A172 (cell line): Measurements from ENCODE around the gene RNASE11. TPM values are rescaled to one million over a fixed set of nuclear protein-coding genes. Genes with fewer than 3 reads are reported as not detected.
"Not testable (repeated sequence)": the region's sequence is repeated elsewhere in the genome, so short reads cannot be mapped to it uniquely, and the experiment has no call there.

ENCODE experiments used
- DNase-seq: peaks from one replicate; pipeline ENCODE4 v3.0.0-alpha.2; 2015; ENCODE audit warnings: low spot score
- total RNA-seq: library from RNA; depleted of rRNA; stranded (reverse); fragments of >200 nt; shearing (Covaris generic); gene quantifications from 2 replicates; pipeline ENCODE4 v1.2.3, GENCODE V29; 2014

RNASE11 gene
- total RNA-seq, 1 experiment from 2014 or later: not detected

GRCh38 chr14:20580242-20580641 lies 7.6 kb downstream of the RNASE11 start:
- DNase-seq: no peak

DNA sequence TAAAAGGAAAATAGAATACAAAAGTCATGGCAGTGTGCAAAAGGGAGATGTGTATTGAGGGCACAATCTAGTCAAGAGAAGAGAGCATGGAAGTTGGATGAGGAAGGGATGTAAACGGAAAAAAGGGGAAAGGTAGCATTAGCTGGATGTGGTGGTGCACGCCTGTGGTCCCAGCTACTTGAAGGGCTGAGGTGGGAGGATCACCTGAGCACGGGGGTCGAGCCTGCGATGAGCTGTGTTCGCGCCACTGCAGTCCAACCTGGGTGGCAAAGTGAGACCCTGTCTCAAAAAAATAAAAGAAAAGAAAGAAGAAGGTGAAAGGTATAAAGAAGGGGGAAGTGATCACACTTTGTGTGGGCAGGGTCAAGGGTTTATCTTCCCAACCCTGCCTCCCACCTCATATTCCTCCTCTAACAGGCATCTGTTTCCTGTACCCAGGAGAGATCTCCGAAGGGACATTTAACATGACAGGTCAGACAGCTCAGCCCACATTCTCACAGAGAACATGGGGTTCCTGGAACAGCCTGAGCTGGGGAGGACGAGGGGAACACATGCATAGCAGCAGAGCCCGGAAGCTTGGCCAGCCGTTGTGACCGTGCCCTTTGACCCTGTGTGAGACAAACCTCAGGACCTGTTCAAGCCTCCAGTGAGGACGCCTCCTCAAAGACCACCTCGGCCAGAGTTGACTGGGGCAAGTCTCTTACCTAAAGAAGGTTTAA lies 8.9 kb downstream of the RNASE11 start:
- no peak for DNase-seq

- DNase-seq: no peak
Measured at GRCh38 chr14:20578325-20578724, 9.5 kb downstream of the RNASE11 start.

DNA sequence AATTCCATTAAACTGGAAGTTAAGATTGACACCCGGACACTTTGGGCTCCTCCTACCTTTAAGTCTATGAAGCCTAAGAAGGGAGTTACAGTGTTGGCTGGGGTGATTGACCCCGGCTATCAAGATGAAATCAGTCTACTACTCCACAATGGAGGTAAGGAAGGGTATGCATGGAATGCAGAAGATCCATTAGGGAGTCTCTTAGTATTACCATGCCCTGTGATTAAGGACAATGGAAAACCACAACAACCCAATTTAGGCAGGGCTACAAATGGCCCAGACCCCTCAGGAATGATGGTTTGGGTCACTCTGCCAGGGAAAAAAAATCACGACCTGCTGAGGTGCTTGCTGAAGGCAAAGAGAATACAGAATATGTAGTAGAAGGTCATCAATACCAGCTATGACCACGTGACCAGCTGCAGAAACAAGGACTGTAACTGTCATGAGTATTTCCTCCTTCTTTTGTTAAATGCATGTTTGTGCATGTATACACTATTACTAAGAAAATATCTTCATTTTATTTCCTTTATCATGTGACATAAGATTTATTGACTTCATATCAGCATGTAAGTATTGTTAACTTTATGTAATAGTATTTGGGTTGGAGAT lies 15.3 kb downstream of the RNASE11 start:
- not testable (repeated sequence) for DNase-seq

DNA sequence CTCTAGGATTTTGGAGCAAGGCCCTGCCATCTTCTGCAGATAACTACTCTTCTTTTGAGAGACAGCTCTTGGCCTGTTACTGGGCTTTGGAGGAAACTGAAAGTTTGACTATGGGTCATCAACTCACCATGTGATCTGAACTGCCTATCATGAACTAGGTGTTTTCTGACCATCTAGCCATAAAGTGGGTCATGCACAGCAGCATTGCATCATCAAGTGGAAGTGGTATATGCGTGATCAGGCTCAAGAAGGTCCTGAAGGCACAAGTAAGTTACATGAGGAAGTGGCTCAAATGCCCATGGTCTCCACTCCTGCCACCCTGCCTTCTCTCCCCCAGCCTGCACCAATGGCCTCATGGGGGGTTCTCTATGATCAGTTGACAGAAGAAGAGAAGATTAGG lies 17.1 kb downstream of the RNASE11 start:
- not testable (repeated sequence) for DNase-seq

- DNase-seq: not testable (repeated sequence)
Measured at GRCh38 chr14:20569865-20570264, 17.9 kb downstream of the RNASE11 start.

GRCh38 chr14:20569066-20569465 lies 18.7 kb downstream of the RNASE11 start:
- DNase-seq: no peak

- DNase-seq: no peak
Measured at GRCh38 chr14:20568393-20568792, 19.4 kb downstream of the RNASE11 start.

DNA sequence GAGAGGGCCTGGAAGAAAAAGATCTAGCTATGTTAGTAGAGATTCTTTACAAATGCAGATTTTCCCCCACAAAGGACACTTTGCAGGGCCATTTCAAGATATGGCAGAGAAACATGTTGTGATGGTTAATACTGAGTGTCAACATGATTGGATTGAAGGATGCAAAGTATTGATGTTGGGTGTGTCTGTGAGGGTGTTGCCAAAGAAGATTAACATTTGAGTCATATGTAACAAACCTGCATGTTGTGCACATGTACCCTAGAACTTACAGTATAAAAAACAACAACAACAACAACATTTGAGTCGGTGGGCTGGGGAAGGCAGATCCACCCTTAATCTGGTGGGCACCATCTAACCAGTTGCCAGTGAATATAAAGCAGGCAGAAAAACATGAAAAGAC lies 20.6 kb downstream of the RNASE11 start:
- DNase-seq: not testable (repeated sequence)

GRCh38 chr14:20564501-20564997 lies 23.3 kb downstream of the RNASE11 start:
- DNase-seq: no peak

- no peak for DNase-seq
Measured at GRCh38 chr14:20563971-20564370, 23.8 kb downstream of the RNASE11 start.

DNA sequence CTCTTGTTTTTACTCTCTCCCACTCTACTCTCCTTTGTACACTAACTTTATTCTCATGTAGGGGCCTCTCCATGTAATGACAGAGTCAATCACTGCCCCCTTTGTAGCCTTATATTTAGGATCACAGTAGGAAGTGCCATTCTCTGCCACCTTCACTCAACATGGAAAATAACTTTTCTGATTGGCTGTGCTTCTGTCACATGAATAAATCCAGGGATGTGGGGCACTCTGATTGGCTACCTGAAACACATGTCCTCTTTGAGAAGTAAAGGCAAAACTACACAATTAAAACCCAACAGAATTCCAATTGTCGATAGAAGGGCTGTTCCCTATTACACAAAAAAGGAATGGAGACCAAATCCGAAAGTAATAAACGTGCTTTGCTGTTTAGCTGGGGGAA lies 26.8 kb downstream of the RNASE11 start, which contains the start of gene RNASE9:
Gene RNASE9 (minus strand): TSS at position 87 of the 400 bp plus-strand sequence.
- DNase-seq: no peak

GRCh38 chr14:20559461-20559904 lies 28.3 kb downstream of the RNASE11 start:
- no peak for DNase-seq

GRCh38 chr14:20557212-20557542 lies 30.6 kb downstream of the RNASE11 start:
- no peak for DNase-seq

DNA sequence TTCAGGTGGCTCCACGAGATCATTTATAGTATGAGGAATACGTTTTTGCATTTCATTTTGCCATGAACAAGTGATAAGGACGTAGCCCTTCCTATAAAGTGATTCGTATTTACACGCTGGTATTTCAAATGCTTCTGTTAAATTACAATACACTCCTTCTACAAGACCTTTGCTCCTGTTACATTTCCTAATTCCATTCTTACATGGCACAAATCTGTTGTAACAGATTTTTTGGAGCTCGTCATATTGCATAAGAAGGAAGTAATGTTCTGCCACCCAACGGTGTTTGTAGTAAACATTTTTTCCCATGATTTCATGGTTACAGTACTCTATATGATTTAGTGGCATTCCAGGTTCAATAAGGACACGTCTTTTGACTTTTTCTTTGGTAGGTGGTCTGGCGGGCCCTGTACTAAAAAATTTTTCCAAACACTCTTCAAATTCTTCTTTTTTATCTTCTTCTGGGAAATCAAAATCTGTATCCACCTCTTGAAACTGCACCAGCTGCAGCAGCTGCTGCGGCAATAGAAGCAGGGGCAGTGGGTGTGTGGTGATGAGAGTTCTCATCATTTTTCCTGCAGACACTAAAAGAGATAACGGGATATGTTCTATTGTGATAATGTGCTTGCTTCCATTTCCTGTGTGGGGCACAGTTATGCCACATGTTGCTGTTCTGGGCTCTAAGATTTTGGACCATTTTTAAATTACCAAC lies 31.1 kb downstream of the RNASE11 start:
- DNase-seq: no peak

- DNase-seq: no peak
Measured at GRCh38 chr14:20555845-20556244, 32.0 kb downstream of the RNASE11 start.

- DNase-seq: no peak
Measured at GRCh38 chr14:20553024-20553423, 34.8 kb downstream of the RNASE11 start.

GRCh38 chr14:20551606-20552005 lies 36.2 kb downstream of the RNASE11 start:
- DNase-seq: no peak

DNA sequence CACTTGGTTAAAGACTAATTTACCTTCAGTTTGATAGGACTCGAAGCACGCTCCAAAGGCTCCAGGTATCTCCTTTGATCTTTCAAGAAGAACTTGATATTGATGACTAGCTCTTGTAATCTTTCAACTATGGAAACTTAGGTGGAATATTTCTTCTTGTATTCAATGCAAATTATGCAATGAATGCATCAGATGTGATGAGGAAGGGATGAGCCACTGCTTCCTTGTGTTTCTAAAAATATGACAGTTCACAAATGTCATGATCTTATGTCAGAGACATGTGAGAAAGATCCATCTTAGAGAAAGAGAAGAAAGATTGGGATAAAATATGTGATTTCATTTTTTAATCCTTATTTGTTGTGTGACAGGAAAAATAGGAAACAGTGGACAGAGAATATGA lies 36.9 kb downstream of the RNASE11 start:
- DNase-seq: no peak

DNA sequence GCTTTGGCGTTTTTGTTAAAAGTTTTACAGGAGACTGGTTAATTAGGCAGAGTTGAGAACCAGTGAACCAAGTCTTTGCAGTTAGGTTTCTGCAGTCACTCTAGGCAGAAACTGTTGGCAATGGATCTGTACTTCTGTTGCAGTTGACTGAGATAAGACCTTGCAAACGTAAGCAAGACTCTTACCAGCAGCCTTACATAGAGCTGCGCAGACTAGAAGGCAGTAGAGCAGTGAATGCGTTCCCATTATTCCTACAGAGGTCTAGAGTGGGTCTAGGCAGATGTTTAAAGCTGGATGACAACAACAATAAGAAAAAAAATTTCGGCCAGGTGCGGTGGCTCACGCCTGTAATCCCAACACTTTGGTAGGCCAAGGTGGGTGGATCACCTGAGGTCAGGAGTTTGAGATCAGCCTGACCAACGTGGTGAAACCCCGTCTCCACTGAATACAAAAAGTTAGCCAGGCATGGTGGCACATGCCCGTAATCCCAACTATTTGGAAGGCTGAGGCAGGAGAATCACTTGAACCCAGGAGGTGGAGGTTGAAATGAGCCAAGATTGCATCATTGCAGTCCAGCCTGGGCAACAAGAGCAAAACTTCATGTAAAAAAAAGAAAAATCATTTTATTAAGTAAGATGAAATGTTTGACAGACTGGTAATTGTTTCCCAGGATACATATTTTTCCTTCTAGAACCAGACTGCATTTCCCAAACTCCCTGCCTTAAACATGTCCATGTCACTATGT lies 39.2 kb downstream of the RNASE11 start:
- DNase-seq: no peak

DNA sequence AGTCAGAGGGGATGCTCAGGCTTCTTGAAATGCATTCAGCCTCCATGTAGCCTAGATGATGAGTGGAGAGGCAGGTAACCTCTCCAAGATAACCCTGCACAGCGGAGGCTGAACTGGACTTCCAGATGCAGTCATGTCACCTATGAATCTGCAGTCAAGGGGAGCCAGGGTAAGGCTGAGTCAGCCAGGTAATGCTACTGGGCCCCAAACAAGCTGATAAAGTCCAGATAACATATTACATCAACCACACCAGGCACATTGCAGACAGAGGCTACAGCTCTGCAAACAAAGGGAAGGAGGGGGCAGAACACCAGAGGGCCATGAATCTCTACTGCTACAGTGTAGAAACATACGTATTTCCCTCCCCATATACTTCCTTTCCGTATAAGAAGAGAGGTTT lies 40.9 kb downstream of the RNASE11 start:
- no peak for DNase-seq

DNA sequence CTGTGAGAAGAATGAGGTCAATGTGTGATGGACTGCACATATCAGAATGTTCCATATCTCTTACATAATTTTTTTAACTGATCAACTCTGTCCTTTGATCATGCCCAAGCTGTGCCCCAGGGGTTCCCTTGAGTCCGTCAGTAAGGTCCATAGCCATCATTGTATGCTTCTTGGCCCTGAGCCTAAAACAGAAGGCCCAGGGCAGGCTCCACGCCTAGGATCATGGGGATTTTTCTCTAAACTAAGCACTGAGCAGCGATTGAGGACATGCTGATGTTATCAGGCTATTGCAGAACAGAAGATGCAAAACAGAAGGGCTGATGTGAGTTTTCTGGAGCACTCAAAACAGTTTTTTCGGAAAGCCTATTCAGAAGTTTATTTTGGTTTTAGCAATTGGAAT lies 47.9 kb downstream of the RNASE11 start:
- no peak for DNase-seq
